HG03103 (cell line): Measurements from ENCODE around the gene MED22.
"Not testable (repeated sequence)": the region's sequence is repeated elsewhere in the genome, so short reads cannot be mapped to it uniquely, and the experiment has no call there.

ENCODE experiments used
- ATAC-seq: cut with Tn5 transposase; IDR thresholded peaks from one replicate; pipeline ENCODE4 v1.9.1; 2021; ENCODE audit warnings: low read depth; ENCODE audit not compliant: unreplicated experiment

MED22 gene

DNA sequence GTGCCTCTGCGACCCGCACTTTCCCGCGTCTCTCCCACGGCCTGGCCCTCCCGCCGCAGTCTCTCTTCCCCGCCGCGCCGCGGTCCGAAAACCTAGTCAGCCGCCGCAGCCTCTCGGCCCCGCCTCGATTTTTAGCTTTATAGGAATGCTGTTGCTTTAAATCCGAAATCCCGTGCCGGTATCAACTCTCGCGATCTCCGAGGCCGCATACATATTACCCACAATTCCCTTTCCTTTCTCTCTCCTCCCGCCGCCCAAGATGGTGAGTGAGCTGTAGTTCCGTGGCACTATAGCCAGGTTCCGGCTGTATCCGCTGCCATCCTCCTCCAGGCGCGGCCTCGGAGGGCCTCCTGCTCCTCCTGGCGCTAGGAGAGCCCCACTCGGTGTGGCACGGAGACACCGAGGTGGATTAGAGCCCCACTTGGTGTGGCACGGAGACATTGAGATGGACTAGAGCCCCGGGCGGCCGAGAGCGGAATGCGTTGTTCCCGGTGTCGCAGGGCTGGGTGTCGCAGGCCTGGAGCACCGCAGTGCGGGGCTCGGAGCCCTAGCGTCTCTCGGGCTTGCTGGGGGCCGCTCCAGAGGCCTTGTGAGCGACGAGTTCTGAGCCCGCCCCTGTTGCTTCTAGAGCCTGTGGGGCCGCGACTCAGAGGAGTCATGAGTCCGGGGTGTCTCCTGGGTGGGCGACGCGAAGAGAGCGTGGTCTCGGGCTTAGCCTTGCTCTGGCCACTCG, at the start of gene MED22, which contains the start of gene RPL7A:
Gene MED22, minus strand, starts transcription at position 147 of the 733 bp plus-strand sequence. CDS start 1,469 bp downstream, outside the sequence.
Gene RPL7A, plus strand, starts transcription at position 234 of the 733 bp plus-strand sequence. Its CDS starts 26 bp downstream, at position 260.
- ATAC-seq, result peak; percentile 40

DNA sequence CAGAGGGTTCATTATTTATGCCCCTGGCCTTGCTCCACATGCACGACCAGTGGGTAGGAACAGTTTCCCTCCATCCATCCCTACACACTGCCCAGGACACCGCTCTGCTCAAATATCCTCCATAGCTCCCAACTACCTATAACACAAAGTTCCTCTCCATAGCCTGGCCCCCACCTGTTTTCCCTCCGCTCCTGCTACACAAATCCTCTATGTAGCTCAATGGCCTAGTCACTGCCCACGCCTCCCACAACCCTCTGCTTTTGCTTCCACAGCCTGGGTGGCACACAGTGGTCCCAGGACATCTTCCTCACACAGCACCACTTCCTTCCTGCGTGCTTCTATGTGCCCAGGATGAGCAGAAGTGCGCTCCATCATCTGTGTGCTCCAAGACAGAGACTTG, 49.4 kb upstream of the MED22 start:
- no peak for ATAC-seq

DNA sequence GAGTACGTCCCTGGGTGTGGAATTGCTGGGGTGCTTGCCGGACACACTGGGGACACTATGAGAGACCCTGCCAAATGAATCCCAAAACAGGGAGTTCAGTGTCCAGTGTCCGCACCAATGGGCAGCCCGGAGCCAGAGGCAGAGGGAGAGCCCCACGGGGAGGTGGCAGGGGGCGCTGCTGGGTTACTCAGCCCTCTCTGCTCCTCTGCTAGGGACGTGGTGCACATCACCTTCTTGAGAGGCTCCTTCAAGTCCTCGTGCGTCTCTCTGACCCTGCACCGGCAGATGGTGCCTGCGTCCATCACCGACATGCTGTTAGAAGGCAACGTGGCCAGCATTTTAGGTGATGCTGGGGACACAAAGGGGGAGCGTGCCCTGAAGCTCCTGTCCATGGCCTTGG, 49.0 kb upstream of the MED22 start:
- no peak for ATAC-seq

DNA sequence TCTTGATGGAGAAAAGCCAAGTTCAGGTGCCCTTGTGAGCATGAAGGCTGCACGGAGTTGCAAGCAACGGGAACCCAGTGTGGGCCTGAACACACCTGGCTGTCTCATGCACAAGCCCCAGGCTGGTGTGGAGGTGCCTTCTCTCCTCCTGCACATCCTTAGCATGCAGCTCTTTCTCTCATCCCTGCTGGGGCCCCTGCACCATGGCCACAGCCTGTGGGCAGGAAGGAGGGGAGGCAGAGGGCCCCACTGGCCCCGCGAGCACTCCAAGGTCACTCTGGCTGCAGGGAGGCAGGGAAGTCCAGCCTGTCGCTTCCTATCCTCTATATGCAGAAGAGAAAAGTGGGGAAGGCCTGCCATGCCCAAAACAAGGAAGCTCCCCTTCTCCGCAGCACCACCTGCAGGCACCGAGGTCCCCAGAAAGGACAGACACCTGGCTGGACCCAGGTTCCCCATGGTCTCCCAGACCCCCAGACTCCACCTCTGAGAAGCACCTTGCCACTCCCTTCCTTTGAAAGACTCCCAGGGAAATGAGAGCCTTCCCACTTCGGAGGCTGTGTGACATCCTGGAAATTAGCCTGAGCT, 46.8 kb upstream of the MED22 start:
- ATAC-seq, result no peak

DNA sequence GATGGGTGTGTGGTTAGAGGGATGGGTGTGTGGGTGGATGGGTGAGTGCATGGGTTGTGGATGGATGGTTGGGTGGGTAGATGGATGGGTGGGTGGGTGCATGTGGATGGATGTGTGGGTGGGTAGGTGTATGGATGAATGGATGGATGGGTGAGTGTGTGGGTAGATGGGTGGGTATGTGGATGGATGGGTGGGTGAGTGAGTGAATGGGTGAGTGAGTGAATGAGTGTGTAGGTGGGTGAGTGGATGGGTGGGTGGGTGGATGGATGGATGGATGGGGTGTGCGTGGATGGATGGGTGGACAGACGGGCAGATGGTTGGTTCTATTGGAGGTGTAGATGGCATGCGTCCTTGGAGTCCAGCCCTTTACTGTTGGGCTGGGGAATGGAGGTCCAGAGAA, 45.5 kb upstream of the MED22 start:
- no peak for ATAC-seq

DNA sequence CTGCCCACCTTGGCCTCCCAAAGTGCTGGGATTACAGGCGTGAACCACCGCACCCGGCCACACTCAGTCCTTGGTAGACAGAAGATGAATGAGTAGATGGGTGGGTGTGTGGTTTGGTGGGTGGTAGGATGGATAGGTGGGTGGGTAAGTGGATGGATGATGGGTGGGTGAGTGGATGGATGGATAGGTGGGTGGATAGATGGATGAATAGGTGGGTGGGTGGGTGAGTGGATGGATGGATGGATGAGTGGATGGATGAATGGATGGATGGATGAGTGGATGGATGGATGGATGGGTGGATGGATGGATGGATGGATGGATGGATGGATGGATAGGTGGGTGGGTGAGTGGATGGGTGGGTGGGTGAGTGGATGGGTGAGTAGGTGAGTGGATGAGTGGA, 44.4 kb upstream of the MED22 start:
- ATAC-seq, result not testable (repeated sequence)

DNA sequence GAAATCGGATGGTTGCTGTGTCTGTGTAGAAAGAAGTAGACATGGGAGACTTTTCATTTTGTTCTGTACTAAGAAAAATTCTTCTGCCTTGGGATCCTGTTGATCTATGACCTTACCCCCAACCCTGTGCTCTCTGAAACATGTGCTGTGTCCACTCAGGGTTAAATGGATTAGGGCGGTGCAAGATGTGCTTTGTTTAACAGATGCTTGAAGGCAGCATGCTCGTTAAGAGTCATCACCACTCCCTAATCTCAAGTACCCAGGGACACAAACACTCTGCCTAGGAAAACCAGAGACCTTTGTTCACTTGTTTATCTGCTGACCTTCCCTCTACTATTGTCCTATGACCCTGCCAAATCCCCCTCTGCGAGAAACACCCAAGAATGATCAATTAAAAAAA, 43.5 kb upstream of the MED22 start:
- ATAC-seq, result not testable (repeated sequence)

DNA sequence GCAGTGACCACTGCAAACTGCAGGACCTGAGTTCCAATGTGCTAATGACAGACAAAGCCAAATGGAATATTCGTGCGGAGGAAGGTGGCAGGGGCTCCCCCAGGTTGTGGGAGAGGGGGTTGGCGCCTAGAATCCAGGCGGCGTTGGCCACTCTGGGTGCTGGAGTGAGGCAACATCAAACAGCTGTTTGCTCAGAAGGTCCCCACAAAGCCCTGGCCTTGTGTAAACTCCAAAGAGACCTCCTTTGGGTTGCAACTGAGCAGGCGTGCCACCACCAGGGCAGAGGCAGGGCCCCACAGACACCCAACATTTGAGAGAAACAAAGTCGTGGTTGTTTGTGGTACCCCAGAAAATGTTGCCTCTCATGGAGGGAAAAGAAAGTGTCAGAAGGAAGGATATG, 42.8 kb upstream of the MED22 start:
- ATAC-seq, result no peak

DNA sequence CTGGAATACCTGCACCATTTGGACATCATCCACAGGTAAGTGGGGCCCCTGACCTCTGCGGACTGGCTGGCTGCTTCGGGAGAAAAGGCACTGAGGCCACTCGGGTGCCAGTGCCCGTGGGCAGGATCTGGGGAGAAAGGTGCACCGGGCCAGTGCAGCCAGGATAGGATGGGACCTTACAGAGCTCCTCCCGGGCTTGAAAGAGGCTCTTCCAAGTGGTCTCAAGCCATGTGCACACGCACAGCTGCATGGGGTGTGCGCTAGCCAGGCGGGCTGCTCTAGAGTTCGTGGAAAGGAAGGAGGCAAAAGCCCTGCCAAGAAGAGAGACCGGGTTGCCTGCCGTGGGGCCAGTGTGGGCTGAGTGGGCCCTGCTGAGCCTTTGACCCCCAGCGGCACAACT, 41.6 kb upstream of the MED22 start:
- ATAC-seq, result no peak

DNA sequence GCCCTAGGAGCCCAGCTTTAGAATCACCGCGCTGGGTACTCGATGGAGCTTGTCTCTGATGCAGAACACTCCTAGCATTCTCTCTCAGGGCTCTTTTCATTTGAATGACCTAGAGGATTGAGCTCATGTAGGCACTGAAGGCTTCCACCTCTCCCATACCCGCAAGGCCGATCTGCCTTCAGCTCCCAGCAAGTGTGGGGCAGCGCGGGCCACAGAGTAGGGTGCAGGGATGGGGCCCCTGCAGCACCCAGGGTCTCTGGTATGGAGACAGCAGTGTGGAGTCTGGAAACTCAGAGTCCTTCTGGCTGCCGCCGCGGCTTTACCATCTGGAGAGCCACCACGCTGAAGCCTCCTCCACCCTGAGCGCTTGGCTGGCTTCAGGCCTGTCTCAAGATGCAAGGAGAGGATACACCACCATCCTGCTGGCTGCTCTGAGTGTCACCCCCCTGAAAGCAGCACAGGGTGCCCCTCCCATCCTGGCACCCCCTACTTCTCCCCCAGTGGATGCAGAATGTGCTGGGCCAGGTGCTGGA, 41.2 kb upstream of the MED22 start:
- ATAC-seq, result no peak

DNA sequence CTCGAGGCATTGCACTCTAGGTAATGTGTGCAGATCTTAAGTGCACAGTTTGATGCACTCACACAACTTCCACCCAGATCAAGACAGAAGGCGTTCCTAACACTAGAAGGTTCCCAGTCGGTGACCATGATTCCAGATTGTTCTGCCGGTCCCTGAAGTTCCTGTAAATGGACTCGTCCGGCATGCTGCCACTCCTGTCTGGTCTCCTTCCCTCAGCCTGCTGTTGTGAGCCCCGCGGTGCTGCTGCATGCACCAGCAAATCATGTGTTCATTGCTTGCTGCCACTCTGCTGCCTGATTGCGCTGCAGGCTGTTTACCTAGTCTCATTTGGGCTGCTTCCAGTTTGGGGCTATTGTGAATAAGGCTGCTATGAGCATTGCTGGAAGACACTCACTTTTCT, 39.7 kb upstream of the MED22 start:
- ATAC-seq, result no peak

DNA sequence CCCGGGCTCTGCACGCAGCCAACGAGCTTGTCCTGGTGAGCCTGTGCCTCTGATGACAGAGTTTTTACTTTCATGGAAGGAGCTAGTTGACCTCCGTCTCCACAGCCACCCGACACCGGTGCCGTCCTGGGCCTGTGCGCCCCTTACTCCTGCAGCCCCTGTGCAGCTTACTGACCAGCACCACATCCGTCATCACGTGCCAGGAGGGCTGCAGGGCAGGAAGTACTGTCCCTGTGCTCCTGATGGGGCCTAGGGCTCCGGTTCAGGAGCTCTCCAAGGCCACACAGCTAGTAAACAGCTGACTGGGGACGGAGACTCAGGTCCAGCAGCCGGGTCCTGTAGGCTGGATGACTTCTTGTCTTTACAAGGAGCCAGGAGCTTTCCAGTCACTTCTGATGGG, 38.4 kb upstream of the MED22 start:
- no peak for ATAC-seq

DNA sequence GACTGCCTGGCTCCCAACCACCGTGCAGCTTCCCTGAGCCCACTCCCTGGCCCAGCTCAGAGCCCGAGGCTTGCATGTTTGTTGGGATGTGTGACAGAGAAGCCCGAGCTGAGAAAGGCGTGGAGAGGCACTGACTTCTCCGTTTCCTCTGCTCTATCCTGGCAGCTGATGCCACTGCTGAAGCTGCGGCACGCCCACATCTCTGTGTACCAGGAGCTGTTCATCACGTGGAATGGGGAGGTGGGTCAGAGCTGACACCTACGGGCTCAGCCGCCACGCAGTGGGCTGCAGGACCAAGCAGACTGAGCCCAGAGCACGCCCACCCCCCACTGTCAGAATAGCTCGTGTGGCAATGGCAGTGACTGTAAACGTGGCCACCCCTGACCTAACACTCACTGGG, 37.5 kb upstream of the MED22 start:
- ATAC-seq, result no peak

DNA sequence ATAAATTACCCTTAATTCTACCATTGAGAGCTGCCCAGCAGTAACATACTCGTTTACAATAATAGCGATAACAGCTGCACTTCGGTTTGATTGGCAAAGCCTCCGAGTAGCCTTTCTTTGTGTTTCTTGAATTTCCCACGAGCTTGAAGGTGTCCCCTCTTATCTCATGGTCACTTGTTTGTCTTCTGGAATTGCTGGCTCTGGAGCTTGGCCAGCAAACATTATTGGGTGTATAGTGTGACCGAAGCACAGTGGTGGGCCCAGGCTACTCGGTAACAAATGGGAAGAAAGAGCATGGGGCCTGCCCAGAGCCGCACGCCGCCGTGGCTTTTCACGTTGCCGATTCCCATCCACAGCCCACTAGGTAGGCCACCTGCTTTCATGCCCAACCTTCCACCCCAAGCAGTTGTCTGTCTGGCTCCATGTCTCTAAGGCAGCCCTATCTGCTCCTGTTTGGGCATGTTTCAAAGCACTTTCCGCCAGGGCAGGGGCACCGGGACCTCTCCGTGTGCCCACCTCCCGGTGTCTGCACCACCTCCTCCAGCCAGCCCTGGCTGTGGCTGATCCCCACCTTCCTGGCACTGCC, 36.9 kb upstream of the MED22 start:
- no peak for ATAC-seq

DNA sequence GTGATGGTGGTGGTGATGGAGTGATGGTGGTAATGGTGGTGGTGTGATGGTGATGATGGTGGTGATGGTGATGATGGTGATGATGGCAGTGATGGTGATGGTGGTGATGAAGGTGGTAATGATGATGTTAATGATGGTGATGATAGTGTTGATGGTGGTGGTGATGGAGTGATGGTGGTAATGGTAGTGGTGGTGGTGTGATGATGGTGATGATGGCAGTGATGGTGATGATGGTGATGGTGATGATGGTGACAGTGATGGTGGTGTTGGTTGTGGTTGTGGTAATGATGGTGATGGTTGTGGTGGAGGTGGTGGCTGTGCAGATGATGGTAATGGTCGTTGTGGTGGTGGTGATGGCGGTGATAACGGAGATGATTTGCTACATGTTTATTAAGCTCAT, 35.5 kb upstream of the MED22 start:
- no peak for ATAC-seq

DNA sequence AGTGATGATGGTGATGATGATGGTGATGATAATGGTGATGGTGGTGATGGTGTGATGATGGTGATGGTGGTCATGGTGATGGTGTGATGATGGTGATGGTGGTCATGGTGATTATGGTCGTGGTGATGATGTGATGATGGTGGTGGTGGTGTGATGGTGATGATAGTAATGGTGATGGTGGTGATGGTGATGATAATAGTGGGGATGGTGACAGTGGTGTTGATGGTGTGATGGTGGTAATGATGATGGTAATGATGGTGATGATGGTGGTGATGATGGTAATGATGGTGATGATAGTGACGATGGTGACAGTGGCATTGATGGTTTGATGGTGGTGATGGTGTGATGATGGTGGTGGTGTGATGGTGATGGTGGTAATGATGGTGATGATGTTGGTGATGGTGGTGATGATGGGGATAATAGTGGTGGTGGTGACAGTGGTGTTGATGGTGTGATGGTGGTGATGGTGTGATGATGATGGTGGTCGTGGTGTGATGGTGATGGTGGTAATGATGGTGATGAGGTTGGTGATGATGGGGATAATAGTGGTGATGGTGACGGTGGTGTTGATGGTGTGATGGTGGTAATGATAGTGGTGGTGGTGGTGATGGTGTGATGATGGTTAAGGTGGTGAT, 34.7 kb upstream of the MED22 start:
- no peak for ATAC-seq

DNA sequence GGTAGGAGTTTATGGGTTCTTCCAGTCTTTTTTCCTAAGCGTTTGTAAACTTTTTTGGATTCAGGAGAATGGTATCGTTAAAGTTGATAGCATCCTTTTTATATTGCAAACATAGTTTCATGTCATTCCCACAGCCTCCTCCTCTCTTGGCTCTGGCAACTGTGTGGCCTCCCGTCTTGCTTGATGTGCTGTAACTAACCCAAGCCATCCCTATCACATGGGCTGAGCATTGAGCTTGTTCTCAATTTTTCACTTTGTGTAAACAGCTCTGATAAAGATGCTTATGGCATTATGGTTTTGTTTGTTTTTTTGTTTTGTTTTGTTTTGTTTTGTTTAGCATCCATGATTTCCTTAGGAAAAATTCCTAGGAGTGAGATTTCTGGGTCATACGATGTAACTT, 32.8 kb upstream of the MED22 start:
- ATAC-seq, result no peak

DNA sequence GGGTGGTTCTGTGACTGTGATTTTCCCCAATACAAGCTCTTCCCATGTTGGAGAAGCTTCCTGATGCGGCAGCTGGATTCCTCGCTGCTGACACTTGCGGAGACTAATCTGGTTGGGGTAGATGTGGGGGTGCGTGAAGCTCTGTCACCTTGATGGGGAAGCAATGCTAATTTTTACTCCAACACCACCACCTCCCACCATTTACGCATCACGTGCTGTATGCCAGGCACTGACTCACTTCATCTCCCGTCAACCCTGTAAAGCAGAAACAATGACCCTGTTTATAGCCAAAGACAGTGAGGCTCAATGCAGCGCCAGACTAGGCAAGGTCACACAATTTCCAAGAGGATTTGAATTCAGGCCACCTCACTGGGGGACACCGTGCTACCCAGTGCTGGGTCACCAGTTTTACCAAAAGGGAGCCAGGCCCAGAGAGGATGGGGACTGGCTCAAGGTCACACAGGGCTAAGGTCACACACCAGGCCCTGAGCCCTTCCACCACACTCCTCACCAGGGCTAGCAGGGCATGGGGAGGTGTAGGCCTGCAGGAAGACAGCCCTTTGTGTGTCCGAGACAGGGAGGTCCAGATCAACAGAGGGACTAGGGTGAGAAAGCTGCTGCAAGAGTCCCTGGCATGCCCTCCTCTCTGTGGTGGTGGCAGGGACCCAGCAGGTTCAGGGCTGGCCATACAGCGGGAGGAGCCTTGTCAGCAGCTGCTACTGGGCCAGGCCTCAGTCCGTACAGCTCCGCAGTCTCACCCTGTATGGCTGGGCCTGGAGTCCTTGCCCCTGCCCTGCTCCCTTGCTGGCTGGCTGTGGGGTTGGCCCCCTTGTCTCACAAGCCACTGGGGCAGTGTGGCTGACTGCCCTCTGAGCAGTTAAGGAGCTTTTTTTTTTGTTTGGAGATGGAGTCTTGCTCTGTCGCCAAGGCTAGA, 31.5 kb upstream of the MED22 start:
- ATAC-seq, result no peak

DNA sequence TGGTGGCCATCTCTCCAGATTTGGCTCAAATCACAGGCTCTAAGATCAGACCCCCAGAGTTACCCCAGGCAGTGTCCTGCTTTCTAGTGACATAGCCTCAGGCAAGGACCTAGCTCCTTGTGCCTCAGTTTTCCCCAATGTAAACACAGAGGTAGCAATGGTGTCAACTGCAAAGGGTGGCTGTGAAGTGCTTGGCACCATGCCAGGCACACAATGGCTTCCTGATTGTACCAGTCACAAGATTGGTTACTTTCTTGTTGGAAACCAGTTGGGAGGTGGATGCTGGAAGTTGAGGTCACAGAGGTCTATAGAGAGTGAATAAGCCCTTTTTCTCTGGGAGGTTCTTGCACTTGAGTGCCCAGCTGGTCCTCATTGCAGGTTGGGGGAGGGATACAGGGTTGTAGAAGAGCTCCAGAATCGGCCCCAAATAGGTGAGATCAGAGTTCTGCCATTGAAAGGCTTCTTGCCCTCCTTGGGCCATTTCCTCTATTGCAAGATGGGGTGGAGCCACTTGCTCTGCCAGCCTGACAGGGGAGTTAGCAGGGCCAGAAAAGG, 30.6 kb upstream of the MED22 start:
- no peak for ATAC-seq

DNA sequence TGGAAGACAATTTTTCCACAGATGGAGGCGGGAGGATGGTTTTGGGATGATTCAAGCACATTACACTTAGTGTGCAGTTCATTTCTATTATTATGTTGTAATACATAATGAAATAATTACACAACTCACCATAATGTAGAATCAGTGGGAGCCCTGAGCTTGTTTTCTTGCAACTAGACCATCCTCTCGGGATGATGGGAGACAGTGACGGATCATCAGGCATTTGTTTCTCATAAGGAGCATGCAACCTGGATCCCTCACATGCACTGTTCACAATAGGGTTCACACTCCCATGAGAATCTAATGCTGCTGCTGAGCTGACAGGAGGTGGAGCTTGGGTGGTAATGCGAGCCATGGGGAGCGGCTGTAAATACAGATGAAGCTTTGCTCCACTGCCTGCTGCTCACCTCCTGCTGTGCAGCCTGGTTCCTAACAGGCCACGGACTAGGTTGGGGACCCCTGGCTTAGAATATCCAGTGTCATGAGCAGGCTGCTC, 29.8 kb upstream of the MED22 start:
- ATAC-seq, result no peak
